ENCODE results near the gene CNTNAP2. TPM values are rescaled to one million over a fixed set of nuclear protein-coding genes. Genes with fewer than 3 reads are reported as not detected.

CNTNAP2 gene
- total RNA-seq, 4 donors from 2014 or later: 0.91 to 16.0 TPM; not detected in 2

- no peaks in the 10 kb centered on the region for H3K36me3 ChIP-seq
- no peak overlapping the region for H3K27ac ChIP-seq
- no peaks in the 10 kb centered on the region for H3K27me3 ChIP-seq
- DNase-seq: no peak
- no peaks in the 10 kb centered on the region for H3K4me1 ChIP-seq
- H3K9me3 ChIP-seq: no peaks in the 10 kb centered on the region
- TF ChIP-seq CTCF (IDR thresholded peaks at IDR 0.05) (no peak), POLR2A (IDR thresholded peaks at IDR 0.05) (no peak)
- intact Hi-C loops (cut with DNase I; ENCODE audit: low total_unique reads): no loop called here
- H3K4me3 ChIP-seq: no peak overlapping the region
Observed at GRCh38 chr7:146090023-146090645, 26.5 kb upstream of the CNTNAP2 start.

GRCh38 chr7:146094356-146094755, 22.2 kb upstream of the CNTNAP2 start:
- H3K27me3 ChIP-seq: no peaks in the 10 kb centered on the region
- TF ChIP-seq CTCF (IDR thresholded peaks at IDR 0.05) (no peak), POLR2A (IDR thresholded peaks at IDR 0.05) (no peak)
- DNase-seq: no peak
- H3K36me3 ChIP-seq: no peaks in the 10 kb centered on the region
- no peak overlapping the region for H3K4me3 ChIP-seq
- no peaks in the 10 kb centered on the region for H3K4me1 ChIP-seq
- H3K27ac ChIP-seq: no peak overlapping the region
- no peaks in the 10 kb centered on the region for H3K9me3 ChIP-seq
- intact Hi-C loops (cut with DNase I; ENCODE audit: low total_unique reads): no loop called here

GRCh38 chr7:146096994-146097393, 19.6 kb upstream of the CNTNAP2 start:
- Histone ChIP-seq H3K36me3 (no peaks in the 10 kb centered on the region), H3K4me3 (no peak overlapping the region), H3K9me3 (no peaks in the 10 kb centered on the region), H3K4me1 (no peaks in the 10 kb centered on the region), H3K27me3 (no peaks in the 10 kb centered on the region), H3K27ac (no peak overlapping the region)
- intact Hi-C loops (cut with DNase I; ENCODE audit: low total_unique reads): no loop called here
- DNase-seq: no peak
- TF ChIP-seq POLR2A (IDR thresholded peaks at IDR 0.05): no peak
- TF ChIP-seq CTCF (IDR thresholded peaks at IDR 0.05): no peak

GRCh38 chr7:146106319-146106718, 10.3 kb upstream of the CNTNAP2 start:
- TF ChIP-seq POLR2A (IDR thresholded peaks at IDR 0.05): no peak
- no peak for TF ChIP-seq CTCF (IDR thresholded peaks at IDR 0.05)
- H3K27me3 ChIP-seq: no peaks in the 10 kb centered on the region
- H3K36me3 ChIP-seq: no peaks in the 10 kb centered on the region
- no peaks in the 10 kb centered on the region for H3K4me1 ChIP-seq
- H3K27ac ChIP-seq: no peak overlapping the region
- DNase-seq: no peak
- H3K4me3 ChIP-seq: no peak overlapping the region
- no peaks in the 10 kb centered on the region for H3K9me3 ChIP-seq
- intact Hi-C loops (cut with DNase I; ENCODE audit: low total_unique reads): no loop called here

GRCh38 chr7:146112755-146113154, 3.8 kb upstream of the CNTNAP2 start:
- H3K4me3 ChIP-seq: no peak overlapping the region
- H3K9me3 ChIP-seq: no peaks in the 10 kb centered on the region
- intact Hi-C loops (cut with DNase I; ENCODE audit: low total_unique reads): no loop called here
- H3K4me1 ChIP-seq: peaks cover 0 to 5% of the 10 kb centered on the region in 2 donors
- no peaks in the 10 kb centered on the region for H3K36me3 ChIP-seq
- peaks cover 0 to 4% of the 10 kb centered on the region in 2 donors for H3K27me3 ChIP-seq
- TF ChIP-seq CTCF (IDR thresholded peaks at IDR 0.05) (no peak), POLR2A (IDR thresholded peaks at IDR 0.05) (no peak)
- no peak for DNase-seq
- H3K27ac ChIP-seq: no peak overlapping the region

Measured in uterus (tissue), 4 donors.